Gastroesophageal sphincter (tissue), 3 donors: Measurements from ENCODE around the gene IZUMO4.

Source experiments
- EP300 ChIP-seq: sonication (generic); formaldehyde crosslinking; IDR thresholded peaks from one replicate; pipeline ENCODE4 v1.6.1; 2017; ENCODE audit warnings: antibody characterized with exemption, mild to moderate bottlenecking
- POLR2A ChIP-seq, 2 donors: fragments of 450-650 bp; IDR thresholded peaks; one replicate each; pipeline ENCODE4 v1.6.1; 2017; ENCODE audit warnings: antibody characterized with exemption in 2 of 2, mild to moderate bottlenecking in 2 of 2, moderate library complexity in 1 of 2
- POLR2AphosphoS5 ChIP-seq: sonication (generic); formaldehyde crosslinking; IDR thresholded peaks from one replicate; pipeline ENCODE4 v1.6.1; 2017; ENCODE audit warnings: antibody characterized with exemption
- TF ChIP-seq, protein P1 (sequence below), 4 experiments: fragments of 200-600 bp in 2 of 4; fragments of 450-650 bp in 2 of 4; sonication (generic) in 1 of 4; IDR thresholded peaks; one replicate each; pipeline ENCODE4 v1.5.1; 2017 to 2019; ENCODE audit warnings: antibody characterized with exemption in 4 of 4, mild to moderate bottlenecking in 2 of 4, moderate library complexity in 2 of 4

GRCh38 chr19:2097203-2097885 is 629 bp downstream of the IZUMO4 start:
- TF ChIP-seq, protein P1, sequence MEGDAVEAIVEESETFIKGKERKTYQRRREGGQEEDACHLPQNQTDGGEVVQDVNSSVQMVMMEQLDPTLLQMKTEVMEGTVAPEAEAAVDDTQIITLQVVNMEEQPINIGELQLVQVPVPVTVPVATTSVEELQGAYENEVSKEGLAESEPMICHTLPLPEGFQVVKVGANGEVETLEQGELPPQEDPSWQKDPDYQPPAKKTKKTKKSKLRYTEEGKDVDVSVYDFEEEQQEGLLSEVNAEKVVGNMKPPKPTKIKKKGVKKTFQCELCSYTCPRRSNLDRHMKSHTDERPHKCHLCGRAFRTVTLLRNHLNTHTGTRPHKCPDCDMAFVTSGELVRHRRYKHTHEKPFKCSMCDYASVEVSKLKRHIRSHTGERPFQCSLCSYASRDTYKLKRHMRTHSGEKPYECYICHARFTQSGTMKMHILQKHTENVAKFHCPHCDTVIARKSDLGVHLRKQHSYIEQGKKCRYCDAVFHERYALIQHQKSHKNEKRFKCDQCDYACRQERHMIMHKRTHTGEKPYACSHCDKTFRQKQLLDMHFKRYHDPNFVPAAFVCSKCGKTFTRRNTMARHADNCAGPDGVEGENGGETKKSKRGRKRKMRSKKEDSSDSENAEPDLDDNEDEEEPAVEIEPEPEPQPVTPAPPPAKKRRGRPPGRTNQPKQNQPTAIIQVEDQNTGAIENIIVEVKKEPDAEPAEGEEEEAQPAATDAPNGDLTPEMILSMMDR (IDR thresholded peaks at IDR 0.05) = no peak
- TF ChIP-seq EP300 = no peak
- TF ChIP-seq POLR2AphosphoS5 = no peak
- no peak for TF ChIP-seq POLR2A (IDR thresholded peaks at IDR 0.05)
